Epidermal melanocyte (primary cell): ENCODE results near the gene ADAP1.

ENCODE experiments used
- DNase-seq: peaks from one replicate; pipeline ENCODE4 v3.0.0; 2011; ENCODE audit warnings: low spot score; ENCODE audit not compliant: insufficient read length

ADAP1 gene

DNA sequence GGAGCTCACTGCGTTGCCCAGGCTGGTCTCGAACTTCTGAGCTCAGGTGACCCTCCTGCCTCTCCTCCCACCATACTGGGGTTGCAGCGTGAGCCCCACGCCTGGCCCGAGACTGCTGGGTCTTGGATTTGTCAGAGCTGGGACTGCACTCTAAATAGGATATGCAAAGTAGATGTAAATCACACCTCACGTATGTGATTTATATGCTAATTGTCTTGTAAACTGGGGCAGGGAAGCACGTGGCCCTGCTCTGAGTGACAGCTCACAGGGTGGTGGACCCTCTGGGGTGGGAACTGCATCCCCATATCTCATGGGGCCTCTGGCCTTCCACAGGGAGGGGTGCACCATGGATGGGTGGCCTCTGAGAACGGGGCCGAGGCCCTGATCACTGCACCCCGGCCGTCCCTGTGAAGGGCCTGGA, 44.0 kb downstream of the ADAP1 start:
- no peak for DNase-seq

DNA sequence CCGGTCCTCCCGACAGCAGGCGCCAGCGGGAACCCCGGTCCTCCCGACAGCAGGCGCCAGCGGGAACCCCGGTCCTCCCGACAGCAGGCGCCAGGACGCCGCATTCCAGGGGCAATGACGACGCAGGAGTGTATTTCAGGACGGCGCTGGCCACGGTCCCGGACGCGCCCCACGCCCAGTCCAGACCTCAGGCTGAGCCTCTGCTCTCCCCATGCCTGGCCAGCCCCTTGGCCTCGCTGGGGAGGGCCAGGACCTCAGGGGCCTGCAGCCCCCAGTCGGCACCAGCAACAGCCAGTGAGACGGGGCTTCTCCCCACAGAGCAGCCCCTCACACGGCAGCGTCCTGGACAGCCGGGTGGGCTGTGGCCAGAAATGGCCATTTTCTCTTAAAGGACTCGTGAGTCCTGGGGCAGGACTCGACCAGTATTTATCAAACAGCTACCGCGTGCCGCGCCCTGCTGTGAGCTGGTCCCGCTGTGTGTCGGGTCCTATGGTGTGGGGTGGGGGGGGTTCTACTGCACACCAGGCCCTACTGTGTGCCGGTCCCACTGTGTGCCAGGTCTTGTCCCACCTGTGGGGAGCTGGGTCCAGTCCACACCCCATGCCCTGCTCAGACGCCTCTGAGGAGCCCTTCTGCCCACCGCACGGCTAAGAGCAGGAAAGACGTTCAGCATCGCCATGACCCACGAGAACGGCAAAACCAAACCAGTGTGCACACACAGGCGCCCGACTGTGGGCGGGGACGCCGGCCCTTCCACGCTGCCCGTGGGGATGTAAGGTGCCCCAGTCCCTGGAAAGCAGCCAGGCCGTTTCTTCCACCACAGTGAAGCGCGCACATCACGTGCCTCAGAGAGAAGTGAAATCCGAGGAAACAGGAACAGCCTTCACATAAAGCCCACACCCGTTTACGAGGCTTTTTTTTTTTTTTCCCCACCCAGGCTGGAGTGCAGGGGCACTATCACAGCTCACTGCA, 44.8 kb downstream of the ADAP1 start:
- DNase-seq: peak; percentile 53

DNA sequence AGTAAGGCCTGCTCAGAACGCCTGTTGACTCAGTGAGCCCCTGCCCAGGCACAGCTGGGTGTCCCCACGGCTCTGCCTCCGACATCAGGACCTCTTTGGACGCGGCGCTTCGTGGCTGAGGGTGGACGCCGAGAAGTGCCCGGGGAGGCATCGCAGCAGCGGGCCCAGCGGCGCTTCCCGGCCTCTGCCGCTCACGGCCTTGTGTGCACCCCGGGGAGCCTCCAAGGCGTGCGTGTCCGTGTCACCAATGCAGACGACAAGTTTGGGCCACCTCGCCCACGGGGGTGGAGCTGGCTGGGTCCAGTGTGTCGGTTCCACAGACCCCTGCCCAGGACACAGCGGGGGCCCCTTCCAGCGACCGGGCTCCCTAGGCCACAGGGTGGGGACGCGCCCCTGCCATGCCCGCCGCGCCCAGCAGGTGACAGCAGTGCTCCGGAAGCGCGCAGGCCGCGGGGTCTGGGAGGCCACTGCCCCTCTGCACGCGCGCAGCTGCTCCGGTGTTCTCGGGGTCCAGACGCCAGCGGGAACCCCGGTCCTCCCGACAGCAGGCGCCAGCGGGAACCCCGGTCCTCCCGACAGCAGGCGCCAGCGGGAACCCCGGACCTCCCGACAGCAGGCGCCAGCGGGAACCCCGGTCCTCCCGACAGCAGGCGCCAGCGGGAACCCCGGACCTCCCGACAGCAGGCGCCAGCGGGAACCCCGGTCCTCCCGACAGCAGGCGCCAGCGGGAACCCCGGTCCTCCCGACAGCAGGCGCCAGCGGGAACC, 45.7 kb downstream of the ADAP1 start:
- peak; percentile 84 for DNase-seq

DNA sequence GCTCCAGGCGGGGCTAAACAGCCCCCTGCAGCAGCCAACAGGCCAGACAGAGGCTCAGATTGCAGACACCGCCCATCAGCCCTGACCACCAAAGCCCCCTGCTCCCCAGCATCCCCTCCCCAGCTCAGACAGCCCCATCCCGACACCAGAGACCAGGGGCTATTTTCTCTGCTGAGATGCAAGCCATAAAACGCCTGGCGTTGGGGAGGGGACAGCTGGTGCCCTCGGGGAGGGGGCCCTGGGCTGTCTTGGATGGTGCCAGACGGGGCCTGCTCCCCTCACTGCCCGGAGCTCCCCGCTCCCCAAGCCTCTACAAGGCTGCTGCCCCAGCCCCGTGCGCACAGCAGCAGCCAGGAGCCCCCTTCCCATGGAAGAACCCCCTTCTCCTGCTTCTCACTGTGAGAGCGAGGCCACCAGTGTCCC, 46.3 kb downstream of the ADAP1 start:
- DNase-seq: no peak

DNA sequence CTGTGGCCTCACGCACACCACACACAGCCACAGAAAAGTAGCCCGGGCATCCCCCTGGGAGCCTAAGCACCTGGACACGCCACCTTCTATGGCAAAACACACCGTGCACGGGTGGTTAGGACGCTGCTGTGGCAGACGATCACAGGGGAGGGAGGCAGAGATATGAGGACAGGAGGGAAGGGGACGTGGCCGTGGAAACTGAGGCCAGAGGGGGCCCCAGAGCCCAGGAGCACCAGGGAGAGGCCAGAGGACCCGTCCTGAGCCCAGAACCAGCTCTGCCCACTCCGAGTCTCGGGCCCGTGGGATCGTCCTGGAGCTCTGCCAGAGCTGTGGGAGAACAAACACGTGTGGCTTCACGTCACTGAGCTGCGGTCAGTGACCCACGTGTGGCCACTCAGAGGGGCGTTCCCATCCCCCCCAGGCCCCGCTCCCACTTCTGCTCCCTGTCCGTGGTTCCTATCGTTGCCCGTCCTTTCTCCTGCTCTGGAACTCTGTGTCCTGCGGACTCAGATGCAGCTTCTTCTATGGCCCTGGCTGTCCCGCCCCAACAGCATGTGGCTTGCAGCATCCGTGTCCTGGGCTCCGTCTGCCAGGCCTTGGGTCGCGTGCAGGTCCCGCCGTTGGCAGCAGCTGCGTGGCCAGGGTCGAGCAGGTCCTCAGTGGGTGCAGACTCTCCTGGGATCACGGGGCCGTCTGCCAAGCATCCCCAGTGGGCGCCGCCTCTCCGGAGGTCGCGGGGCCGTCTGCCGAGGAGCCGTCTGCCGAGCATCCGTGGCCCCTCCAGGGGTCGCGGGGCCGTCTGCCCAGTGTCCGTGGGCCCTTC, 47.1 kb downstream of the ADAP1 start:
- DNase-seq: no peak

DNA sequence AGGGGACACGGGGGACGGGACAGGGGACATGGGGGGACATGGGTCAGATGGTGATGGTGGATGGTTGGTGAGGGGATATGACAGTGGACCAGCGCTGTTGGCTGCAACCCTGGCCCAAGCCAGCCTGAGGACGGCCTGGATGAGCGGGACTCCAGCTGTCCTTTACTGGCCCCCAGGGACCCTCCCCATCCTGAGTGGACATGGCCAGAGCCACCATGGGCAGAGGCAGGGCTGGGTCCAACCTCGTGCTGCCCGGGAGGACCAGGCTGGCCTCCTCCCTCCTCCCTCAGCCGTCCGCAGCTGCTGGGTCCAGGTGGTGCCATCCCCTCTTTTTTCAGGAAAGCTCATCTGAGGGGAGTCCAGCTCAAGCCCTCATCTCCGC, 47.7 kb downstream of the ADAP1 start:
- DNase-seq: no peak

DNA sequence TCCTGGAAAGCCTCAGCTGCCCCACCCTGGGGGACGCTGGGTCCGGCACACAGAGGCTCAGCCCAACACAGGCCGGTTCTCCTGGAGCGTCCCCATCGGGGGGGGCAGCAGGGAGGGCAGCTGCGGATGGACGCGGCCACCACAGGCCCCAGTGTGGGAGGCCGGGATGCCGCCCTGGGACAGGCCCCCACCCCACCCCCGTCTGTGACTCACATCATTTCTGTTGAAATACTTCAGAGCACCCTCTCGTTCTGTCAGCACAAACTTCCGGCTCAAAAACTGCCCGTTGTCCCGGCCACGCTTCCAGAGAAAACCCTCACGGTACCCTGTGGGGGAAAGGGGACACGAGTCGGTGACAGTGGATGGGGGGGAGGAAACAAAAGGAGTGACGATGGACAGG, 49.6 kb downstream of the ADAP1 start:
- no peak for DNase-seq

DNA sequence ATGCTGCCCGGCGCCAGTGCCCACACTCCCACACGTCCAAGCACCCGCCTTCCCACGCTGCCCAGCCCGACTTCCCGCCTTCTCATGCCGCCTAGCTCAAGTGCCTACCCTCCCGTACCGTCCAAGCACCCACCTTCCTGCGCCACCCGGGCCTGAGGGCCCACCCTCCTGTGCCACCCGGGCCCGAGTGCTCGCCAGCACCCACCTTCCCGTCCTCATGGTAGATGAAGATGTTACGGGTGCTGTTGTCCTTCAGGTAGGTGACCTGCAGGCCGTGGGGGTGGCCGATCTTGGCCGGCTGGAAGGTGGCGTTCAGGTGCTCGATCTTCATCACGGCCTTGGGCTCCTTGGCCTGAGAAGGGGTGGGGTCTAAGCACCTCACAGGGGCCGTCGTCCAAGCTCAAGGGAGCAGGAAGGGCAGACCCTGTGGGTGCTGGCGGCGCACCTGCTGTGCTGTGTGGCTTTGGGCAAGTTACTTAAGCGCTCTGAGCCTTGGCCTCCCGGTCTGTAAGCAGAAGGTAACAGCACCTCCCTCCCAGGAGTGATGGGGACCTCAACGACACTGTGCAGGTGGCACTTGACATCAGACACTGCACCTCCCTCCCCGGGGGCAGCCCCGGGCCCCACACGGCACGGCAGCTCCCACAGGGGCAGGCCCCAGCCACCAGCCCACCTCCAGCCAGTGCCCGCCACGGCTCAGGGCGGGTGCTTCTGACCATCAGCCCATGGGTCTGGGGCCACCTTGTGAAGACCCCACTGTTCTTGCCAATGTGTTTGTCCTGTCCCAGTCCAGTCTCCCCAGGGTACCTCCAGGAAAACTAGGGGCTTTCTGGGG, 50.3 kb downstream of the ADAP1 start:
- no peak for DNase-seq

DNA sequence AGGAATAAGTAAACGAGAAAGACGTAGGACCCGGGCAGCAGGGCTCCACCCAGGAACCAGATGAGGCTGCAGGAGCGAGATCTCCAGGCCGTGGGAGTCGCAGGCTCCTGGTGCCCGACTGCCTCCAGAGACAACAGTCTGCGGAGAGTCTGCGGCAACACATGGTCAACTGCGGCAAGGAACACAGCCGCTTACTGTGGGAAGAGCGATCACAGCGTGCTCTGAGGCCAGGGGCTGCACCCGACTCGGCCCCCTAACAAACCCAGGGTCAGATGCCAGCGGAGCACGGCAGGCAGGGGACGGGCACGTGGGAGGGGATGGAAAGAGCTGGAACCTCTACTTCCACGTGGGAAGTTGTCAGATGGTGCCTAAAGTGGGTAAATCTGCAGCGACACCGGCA, 51.5 kb downstream of the ADAP1 start:
- no peak for DNase-seq

DNA sequence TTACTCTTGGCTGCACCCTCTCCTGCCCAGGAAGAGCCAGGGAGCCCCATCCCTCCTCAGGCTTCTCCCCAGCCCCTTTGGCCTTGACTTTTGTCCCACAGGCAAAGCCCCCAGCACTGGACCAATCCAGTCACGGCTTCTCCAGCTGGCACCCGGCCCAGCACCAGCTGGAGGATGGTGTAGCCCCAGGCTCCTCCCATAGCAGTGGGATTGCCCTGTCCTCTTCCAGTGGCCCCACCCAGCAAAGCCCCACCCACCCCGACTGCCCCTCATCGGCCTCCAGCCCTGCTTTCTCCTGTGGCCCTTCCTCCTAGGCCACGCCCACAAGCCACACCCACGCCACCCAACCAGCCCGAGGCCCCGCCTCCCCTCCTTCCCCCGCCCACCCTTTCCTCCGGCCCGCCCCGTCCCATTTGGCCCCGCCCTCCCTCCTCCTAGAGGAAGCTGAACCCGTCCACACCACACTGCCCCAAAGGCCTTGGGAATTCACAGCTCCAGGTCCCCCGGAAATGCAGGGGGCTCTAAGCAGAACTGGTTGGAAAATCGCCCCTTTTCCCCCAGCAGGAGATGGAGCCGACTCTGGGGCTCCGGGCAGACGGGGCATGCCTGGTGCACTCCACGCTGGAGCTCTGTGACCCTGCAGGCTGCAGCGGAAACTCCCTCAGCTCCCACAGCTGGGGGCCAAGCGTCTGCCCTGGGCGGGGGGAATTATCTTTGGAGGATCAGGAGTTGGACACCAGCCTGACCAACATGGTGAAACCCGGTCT, 52.9 kb downstream of the ADAP1 start:
- DNase-seq: peak; percentile 89

DNA sequence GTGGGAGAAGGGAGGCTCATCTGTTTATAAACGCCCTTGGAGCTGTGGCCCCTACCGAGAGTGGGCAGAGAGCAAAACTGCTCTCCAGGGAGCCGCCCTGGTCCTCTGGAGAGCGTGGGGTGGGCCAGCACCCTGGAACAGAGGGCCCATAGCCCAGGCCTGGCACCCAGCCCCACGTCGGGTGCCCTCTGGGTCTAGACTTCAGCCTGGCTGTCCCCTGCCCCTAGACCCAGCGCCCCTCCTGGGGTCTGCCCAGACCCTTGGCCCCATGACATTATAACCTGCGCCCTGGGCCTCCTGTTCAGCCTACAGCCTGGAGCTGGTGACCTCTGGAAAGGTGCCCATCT, 53.5 kb downstream of the ADAP1 start:
- no peak for DNase-seq

DNA sequence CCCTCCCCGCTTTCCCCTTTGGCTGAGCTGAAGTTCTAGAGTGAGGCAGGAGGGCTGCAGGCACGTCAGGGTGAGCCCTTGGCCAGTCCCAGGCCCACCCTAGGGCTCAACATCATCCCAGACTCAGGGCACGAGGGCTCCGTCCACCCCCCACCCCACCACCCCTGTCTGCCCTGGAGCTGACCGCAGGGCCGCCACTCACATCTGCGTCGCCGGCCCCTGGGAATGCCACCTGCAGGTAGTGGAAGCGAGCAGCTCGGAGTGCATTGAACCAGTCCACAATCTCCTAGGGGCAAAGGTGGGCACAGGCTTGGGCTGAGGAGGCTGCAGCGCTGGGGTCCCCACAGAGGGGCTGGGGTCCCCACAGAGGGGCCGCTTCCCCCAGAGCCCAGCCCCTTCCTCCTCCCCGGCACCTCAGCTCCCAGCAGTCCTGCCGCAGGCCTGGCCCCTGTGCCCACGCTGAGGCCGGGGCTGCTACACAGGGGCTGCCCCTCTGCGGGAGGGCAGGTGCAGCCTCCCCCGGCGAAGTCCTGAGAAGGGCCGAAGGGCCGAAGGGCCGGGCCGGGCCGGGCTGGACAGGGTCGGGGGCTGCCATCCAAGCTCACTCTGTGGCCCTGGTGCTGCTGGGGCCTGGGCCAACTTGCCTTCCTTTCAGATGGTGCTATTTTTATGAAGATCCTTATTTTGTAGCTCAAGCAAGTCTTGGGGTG, 54.0 kb downstream of the ADAP1 start:
- DNase-seq: no peak

DNA sequence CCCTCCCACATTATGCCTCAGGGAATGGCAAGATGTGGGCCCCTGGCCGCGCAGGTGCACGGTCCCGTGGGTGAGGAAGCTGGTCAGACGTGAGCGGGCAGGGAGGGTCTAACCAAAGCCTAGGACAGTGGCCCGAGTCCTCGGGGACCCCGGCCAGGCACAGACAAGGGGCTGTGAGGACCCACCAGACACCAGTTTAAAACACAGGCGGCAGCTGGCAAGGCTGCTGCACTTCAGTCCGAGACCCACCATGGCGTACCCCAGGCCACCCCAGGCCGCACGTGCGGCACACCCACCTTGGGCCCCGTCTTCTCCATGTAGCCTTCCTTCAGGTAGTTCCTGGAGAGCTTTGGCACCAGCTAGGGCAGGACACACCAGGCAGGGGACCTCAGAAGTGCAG, 54.7 kb downstream of the ADAP1 start:
- DNase-seq: no peak

DNA sequence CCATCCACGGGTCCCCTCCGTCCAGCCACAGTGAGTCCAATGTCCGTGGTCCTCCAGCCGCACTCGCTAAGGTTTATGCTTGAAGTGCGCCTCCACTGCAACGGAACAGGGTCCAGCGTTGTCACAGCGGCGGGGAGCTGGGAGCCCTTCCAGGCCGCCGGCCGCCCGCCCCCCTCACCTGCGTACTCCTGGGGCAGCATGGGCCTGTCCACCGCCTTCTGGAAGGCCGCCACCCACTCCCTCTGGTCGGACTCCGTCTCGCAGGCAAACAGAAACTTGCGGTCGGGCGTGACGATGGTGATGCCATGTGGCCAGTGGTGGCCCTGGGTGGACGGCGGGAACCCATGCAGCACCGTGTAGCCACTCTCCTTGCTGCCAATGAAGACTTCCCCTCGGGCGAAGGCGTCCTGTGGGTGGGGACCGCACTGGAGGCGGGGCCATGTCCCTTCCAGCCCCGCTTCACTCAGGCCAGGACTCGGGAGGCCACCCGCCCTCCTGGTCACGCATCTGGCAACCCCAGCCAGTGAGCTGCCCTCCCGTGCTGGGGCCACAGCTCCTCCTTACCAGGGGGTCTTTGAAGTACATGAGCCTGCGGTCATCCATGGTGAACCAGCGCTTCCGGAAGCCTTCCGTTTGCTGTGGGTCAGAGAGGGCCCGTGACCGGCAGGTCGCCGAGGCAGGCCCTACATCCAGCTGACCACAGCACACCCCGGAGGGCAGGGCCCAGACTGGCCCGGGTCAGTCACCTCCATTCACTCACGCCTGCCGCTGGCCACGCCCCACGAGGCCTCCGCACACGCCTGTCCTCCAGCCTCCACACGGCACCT, 55.4 kb downstream of the ADAP1 start:
- DNase-seq: no peak

DNA sequence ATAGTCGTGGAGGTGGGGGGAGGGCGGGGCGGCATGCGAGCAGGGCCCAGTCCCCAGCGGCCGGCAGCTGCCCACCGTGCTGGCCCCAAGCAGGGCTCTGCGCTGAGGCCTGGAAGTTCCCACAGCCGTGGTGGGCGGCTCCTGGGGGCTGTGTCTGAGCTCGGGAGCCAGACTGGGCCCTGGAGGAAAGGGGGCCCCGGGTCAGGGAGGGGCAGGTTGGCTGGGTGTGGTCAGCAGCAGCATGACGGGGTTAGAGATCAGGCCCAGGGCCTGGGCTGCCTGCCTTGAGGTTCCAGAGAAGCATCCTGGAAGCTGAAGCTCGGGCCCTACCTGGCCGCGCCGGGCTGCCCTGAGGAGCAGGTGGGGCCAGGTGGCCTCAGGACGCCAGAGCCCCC, 56.0 kb downstream of the ADAP1 start:
- no peak for DNase-seq

DNA sequence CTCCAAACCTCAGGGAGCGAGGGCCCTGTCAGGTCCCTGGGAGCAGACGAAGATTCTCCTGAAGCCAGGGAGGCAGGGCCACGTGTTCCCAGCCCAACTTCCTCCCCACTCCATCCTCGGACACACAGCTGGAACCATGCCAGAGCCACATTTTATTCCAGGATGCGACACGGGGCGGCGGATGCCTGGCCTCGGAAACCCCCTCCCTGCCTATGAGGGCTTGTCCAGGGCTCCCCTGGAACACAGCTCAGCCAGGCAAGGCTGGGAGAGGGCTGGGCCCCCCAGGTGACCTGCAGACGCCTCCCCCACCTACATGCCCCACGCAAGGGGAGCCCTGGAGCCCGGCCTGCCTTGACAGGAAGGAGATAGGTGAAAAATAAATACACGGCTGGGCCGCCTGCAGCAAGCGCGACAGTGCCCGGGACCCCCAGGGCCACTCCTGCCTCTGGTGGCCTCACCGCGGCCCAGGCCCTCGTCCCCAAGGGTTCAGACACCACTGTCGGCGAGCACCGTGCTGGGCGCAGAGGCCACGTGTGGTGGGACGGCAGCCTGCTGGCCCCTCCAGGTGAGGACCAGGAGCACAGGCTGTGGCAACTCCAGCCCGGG, 56.6 kb downstream of the ADAP1 start:
- DNase-seq: no peak

DNA sequence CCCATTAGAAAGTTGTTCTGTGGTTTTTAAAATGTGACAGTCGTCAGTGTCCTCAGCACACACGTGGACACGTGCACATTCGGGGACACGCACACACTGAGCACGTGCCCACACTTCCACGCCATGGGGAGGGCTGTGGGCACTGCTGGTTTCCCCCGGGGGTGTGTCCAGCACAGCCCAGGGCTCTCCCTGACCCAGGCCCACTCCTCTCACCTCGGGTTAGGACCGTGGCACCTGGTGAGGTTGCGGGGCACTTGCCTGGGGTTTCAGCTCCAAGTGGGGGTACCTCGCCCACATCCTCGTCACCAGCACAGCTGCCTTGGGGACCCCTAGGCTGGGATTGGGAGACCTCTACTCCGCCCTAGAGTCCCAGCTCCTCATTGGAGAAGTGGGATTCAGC, 57.4 kb downstream of the ADAP1 start:
- no peak for DNase-seq
